Neural cell (in vitro differentiated cells): ENCODE measurements around the gene EPHA8.

Experiments used
- CTCF ChIP-seq: fragments of 450-650 bp; IDR thresholded peaks from 2 replicates; pipeline ENCODE4 v1.5.1; 2014; ENCODE audit warnings: antibody characterized with exemption, mild to moderate bottlenecking, moderate library complexity; ENCODE audit not compliant: poor library complexity, severe bottlenecking
- EP300 ChIP-seq: fragments of 450-650 bp; conservative IDR thresholded peaks from 2 replicates; pipeline ENCODE4 v1.6.1; 2014; ENCODE audit warnings: antibody characterized with exemption, mild to moderate bottlenecking, moderate library complexity; ENCODE audit not compliant: poor library complexity, severe bottlenecking
- EZH2 ChIP-seq: fragments of 200-600, 300-800 bp; shearing (Covaris generic), sonication (generic); IDR thresholded peaks from 2 replicates; pipeline ENCODE4 v1.6.1; 2014; ENCODE audit warnings: antibody characterized with exemption, low read length, borderline replicate concordance, mild to moderate bottlenecking; ENCODE audit not compliant: insufficient read depth, poor library complexity, severe bottlenecking
- POLR2AphosphoS5 ChIP-seq: IDR thresholded peaks from 2 replicates; pipeline ENCODE4 v1.6.1; 2012
- RAD21 ChIP-seq: fragments of 450-650 bp; conservative IDR thresholded peaks from 2 replicates; pipeline ENCODE4 v1.6.1; 2014; ENCODE audit warnings: antibody characterized with exemption, mild to moderate bottlenecking, moderate library complexity
- REST ChIP-seq: IDR thresholded peaks from 2 replicates; pipeline ENCODE4 v1.6.1; 2012; ENCODE audit warnings: borderline replicate concordance
- SMC3 ChIP-seq: fragments of 450-650 bp; conservative IDR thresholded peaks from 2 replicates; pipeline ENCODE4 v1.6.1; 2014; ENCODE audit warnings: antibody characterized with exemption, mild to moderate bottlenecking, moderate library complexity; ENCODE audit not compliant: poor library complexity
- TAF1 ChIP-seq: IDR thresholded peaks from 2 replicates; pipeline ENCODE4 v1.6.1; 2012; ENCODE audit warnings: low read depth

- TF ChIP-seq TAF1, result no peak
- no peak for TF ChIP-seq CTCF
- TF ChIP-seq POLR2AphosphoS5, result no peak
- TF ChIP-seq REST, result no peak
- TF ChIP-seq EP300, result no peak
- TF ChIP-seq EZH2, result no peak
- no peak for TF ChIP-seq SMC3
- TF ChIP-seq RAD21, result no peak
Measured at GRCh38 chr1:22575532-22576149, 12.4 kb downstream of the EPHA8 start.
